GM12865 (cell line): ENCODE measurements around the gene IRF8.

ENCODE experiments used
- DNase-seq: peaks from one replicate; pipeline ENCODE4 v3.0.0; 2010; ENCODE audit warnings: low read depth
- H3K4me3 ChIP-seq: 2 replicates; pipeline ENCODE4 v1.5.1; 2011; ENCODE audit warnings: mild to moderate bottlenecking, low read depth, low read length, control low read depth
- CTCF ChIP-seq: IDR thresholded peaks from 2 replicates; pipeline ENCODE4 v1.5.1; 2011; ENCODE audit warnings: low read length, control low read depth, low read depth, inconsistent platforms; ENCODE audit not compliant: insufficient read depth; ENCODE audit errors: missing control alignments

Gene IRF8

DNA sequence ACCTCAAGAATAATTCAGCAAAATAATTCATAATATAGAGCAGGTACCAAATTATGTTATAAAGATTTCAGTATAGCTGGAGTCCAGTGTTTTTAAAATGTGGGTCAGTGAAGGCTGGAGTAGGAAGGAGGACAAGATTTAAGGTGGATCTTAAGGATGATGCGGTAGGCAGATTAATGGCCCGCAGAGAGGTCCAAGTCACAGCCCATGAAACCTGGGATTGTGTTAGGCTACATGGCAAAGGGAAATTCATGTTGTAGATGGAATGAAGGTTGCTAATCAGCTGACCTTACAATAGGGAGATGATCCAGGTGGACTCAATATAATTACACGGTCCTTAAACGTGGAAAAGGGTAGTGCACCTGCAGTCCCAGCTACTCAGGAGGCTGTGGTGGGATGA lies 6.2 kb upstream of the IRF8 start:
- DNase-seq, result no peak
- no peak for TF ChIP-seq CTCF
- H3K4me3 ChIP-seq, result no peak overlapping the region

DNA sequence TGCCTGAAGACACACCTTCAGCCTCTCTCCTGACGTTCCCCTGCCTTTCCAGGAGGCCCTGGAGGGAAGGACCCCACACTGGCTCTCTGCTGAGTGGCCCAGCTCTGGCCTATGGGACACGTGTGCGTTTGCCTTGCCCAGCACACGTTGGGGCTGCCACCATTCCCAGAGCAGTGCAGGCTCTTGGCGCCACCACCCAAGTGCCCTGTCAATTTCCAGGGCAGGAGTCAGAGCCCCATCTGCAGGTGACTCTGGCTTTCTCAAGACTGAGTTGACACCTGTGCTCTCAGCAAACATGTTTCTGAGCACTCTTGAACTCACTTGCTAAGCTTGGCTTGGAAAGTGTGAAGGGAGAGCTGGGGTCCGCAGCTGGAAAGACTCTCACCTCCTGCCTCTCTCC lies 4.7 kb upstream of the IRF8 start:
- DNase-seq, result peak; percentile 59
- peak; percentile 38 for TF ChIP-seq CTCF
- no peak overlapping the region for H3K4me3 ChIP-seq

- H3K4me3 ChIP-seq, result no peak overlapping the region
- no peak for DNase-seq
- TF ChIP-seq CTCF, result no peak
Measured at GRCh38 chr16:85897382-85897781, 1.6 kb upstream of the IRF8 start.

DNA sequence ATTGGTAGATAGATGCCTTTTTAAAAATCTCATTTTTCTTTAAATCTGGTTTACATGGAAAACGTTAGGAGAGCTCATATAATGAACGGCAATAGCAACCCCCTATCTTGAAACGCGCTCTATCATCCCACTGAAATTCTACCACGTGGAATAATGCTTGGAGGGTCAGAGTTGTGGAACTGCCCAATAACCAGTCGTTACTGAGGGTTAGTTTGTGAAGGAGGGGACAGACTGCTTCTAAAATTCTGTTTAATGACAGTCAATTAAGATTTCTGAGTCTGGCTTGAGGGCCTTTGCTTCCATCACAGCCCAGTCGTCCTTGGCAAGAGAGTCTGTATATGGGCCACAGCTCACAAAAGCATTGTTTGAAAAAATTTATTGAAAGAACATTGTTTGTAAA lies 482 bp downstream of the IRF8 start:
- no peak for TF ChIP-seq CTCF
- H3K4me3 ChIP-seq, result peak overlapping the region; percentile 70
- DNase-seq, result no peak

GRCh38 chr16:85900027-85900792 lies 1.2 kb downstream of the IRF8 start:
- H3K4me3 ChIP-seq, result peak overlapping the region; percentile 70
- no peak for TF ChIP-seq CTCF
- no peak for DNase-seq

DNA sequence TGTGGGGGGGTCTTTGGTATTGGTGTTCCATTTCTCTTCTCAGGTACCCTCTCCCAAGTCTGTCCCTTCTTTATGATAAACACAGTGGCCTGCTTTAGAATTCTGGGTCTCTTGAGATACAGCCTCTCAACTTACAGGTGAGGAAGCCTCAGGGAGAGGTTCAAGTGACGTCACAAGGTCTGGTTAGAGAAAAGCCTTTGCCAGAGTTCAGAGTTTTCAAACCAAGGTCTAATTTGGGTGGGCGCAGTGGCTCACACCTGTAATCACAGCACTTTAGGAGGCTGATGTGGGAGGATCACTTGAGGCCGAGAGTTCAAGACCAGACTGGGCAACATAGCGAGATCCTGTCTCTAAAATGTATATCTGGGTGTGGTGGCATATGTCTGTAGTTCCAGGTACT lies 2.1 kb downstream of the IRF8 start:
- no peak for TF ChIP-seq CTCF
- no peak for DNase-seq
- peak overlapping the region; percentile 70 for H3K4me3 ChIP-seq
